GM18502 (cell line): Measurements from ENCODE around the gene PTHLH.

Experiments
- ATAC-seq: cut with Tn5 transposase; IDR thresholded peaks from one replicate; pipeline ENCODE4 v1.9.1; 2021; ENCODE audit warnings: mild to moderate bottlenecking; ENCODE audit not compliant: unreplicated experiment, poor library complexity

Gene PTHLH

GRCh38 chr12:27946421-27946820, 26.1 kb downstream of the PTHLH start:
- ATAC-seq: no peak

GRCh38 chr12:27940756-27941402, 31.7 kb downstream of the PTHLH start:
- peak; percentile 91 for ATAC-seq

GRCh38 chr12:27940245-27940644, 32.3 kb downstream of the PTHLH start:
- no peak for ATAC-seq

GRCh38 chr12:27937768-27938167, 34.8 kb downstream of the PTHLH start:
- no peak for ATAC-seq

- ATAC-seq: no peak
These were observed 36.3 kb downstream of the PTHLH start for GRCh38 chr12:27936196-27936595.

GRCh38 chr12:27934276-27934675, 38.3 kb downstream of the PTHLH start:
- ATAC-seq: no peak

GRCh38 chr12:27931390-27931789, 41.1 kb downstream of the PTHLH start:
- ATAC-seq: no peak

GRCh38 chr12:27927347-27927746, 45.2 kb downstream of the PTHLH start:
- no peak for ATAC-seq

- no peak for ATAC-seq
These were observed 48.0 kb downstream of the PTHLH start for GRCh38 chr12:27924350-27925135.

- no peak for ATAC-seq
These were observed 49.9 kb downstream of the PTHLH start for GRCh38 chr12:27922531-27923139.

GRCh38 chr12:27919671-27920235, 52.8 kb downstream of the PTHLH start:
- no peak for ATAC-seq

- no peak for ATAC-seq
These were observed 57.0 kb downstream of the PTHLH start for GRCh38 chr12:27915536-27915935.

- no peak for ATAC-seq
These were observed 57.5 kb downstream of the PTHLH start for GRCh38 chr12:27915021-27915420.

GRCh38 chr12:27913999-27914614, 58.4 kb downstream of the PTHLH start:
- peak; percentile 44 for ATAC-seq

GRCh38 chr12:27911397-27911796, 61.1 kb downstream of the PTHLH start:
- ATAC-seq: no peak
